GM18867 (cell line): ENCODE results near the gene NHEJ1.
A peak's percentile ranks its signal among the peaks of the same experiment; 100 is the strongest.

Source experiments
- ATAC-seq: cut with Tn5 transposase; IDR thresholded peaks from one replicate; pipeline ENCODE4 v1.9.1; 2021; ENCODE audit warnings: mild to moderate bottlenecking, moderate library complexity; ENCODE audit not compliant: unreplicated experiment

The NHEJ1 gene

DNA sequence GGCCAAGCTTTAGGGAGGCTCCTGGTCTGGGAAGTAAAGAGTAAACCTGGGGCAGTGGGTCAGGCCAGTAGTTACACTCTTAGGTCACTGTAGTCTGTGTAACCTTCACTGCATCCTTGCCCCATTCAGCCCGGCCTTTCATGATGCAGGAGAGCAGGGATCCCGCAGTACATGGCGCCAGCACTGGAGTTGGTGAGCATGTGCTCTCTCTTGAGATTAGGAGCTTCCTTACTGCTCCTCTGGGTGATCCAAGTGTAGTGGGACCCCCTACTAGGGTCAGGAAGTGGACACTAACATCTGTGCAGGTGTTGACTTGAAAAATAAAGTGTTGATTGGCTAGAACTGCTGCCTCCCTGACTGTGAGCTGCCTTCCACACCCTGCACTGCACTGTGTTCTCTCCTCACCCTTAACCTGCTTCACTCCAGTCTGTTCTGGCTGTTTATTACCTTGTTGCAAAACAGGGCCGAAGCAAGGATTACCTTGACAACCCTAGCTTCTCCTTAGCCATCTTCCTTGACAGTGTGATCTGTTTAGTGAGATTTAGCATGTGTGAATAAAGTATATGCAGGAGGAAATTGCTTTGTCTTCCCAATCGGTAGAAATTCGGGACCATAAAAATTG is 22.6 kb upstream of the NHEJ1 start:
- ATAC-seq, result no peak

DNA sequence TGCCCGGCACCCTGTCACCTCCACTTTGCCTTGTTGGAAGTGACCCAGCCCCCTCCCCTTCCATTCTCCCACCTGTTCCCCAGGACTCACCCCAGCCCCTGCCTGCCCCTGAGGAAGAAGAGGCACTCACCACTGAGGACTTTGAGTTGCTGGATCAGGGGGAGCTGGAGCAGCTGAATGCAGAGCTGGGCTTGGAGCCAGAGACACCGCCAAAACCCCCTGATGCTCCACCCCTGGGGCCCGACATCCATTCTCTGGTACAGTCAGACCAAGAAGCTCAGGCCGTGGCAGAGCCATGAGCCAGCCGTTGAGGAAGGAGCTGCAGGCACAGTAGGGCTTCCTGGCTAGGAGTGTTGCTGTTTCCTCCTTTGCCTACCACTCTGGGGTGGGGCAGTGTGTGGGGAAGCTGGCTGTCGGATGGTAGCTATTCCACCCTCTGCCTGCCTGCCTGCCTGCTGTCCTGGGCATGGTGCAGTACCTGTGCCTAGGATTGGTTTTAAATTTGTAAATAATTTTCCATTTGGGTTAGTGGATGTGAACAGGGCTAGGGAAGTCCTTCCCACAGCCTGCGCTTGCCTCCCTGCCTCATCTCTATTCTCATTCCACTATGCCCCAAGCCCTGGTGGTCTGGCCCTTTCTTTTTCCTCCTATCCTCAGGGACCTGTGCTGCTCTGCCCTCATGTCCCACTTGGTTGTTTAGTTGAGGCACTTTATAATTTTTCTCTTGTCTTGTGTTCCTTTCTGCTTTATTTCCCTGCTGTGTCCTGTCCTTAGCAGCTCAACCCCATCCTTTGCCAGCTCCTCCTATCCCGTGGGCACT is 21.9 kb upstream of the NHEJ1 start:
- no peak for ATAC-seq

DNA sequence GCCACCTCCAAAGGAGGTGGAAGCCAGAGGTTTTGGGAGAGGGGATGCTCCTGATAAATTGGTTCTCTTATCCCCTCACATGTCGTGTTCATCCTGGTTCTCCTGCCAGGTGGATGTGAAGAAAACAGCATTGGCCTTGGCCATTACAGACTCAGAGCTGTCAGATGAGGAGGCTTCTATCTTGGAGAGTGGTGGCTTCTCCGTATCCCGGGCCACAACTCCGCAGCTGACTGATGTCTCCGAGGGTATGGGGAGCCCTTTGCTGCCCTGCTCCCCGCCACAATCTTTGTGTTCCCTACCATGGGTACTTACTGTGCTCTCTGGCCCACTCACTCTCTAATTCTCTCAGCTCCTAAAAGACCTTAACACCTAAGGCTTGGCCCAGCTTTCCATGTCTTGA is 20.9 kb upstream of the NHEJ1 start:
- ATAC-seq, result no peak

DNA sequence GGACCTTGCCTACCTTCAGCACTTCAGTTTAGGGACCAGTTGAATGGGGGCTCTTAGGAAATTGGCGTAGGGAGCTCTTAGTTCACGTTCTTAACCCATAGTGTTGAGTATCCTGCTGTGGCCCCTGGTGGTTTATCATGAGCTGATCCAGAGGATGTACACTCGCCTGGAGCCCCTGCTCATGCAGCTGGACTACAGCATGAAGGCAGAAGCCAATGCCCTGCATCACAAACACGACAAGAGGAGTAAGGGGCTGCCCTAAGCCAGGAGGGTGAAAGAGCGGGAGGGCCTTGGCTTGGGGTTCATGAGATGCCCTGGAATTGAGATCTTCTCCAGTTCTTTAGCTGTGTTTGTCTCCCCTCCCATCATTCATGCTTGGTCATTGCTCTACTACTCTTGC is 20.3 kb upstream of the NHEJ1 start:
- no peak for ATAC-seq

DNA sequence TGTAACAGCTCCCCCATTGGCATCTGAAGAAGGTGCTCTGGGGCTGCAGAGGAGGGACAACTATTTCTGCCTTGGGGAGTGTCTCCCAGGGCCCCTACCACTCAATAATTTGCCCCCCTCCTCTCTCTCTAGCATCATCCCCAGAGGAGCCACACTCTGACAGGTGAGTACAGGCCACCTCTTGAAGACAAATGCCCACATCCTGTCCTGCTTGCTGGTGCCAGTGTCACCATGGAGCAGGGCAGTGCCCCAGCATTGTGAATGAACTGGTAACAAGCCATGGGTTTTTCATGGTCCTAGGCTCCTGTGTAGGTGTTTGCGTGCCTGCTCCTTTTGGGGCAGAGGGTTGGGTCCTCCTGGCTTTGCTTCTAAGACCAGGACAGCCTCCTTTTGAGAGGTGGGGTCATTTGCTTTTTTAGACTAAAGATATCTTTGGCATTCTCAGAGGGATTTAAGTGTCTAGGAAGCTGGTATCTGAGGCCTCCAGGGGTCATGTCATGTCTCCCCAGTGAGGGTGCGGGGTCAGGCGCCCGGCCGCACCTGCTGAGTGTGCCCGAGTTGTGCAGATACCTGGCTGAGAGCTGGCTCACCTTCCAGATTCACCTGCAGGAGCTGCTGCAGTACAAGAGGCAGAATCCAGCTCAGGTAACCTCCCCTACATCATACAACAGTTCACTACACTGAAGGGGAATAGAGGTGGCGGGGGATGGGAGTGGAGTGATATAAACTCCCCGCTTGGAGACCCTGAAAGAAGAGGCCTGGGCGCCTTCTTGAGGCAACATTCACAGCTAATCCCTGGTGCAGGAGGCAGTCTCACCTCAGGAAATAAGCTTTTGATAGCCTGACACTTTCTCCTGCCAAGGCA is 19.2 kb upstream of the NHEJ1 start:
- ATAC-seq, result no peak

DNA sequence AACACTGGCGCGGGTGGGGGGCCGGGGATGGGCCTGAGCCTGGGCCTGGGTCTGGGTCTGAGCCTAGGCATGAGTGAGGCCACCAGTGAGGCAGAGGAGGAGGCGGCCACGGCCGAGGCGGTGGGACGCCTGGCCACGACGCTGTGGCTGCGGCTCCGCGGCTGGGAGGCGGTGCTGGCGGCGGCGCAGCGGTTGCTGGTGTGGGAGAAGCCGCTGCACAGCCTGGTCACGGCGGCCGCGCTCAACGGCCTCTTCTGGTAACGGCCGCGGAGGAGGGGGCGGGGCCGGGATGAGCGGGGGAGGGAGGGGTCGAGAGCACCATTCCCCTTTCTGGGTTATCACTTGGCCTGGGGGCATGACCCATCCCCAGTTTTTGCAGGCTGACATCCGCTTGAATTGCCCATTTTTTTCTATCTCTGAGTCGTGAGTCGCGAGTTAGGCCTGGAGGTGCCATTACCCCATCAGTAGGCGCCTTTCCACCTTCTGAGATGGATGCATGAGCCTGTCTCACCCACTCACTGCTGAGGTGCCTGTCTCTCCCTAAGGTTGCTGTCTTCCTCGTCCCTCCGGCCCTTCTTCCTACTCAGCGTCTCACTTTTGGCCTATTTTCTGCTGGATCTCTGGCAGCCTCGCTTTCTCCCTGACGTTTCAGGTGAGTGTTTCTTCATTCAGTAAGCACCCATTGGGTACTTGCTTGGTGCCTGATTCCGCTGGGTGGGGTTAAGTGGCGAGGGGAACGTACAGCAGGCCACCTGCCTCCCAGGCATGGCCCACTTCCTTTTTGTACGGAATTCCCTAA is 18.0 kb upstream of the NHEJ1 start:
- peak; percentile 27 for ATAC-seq

DNA sequence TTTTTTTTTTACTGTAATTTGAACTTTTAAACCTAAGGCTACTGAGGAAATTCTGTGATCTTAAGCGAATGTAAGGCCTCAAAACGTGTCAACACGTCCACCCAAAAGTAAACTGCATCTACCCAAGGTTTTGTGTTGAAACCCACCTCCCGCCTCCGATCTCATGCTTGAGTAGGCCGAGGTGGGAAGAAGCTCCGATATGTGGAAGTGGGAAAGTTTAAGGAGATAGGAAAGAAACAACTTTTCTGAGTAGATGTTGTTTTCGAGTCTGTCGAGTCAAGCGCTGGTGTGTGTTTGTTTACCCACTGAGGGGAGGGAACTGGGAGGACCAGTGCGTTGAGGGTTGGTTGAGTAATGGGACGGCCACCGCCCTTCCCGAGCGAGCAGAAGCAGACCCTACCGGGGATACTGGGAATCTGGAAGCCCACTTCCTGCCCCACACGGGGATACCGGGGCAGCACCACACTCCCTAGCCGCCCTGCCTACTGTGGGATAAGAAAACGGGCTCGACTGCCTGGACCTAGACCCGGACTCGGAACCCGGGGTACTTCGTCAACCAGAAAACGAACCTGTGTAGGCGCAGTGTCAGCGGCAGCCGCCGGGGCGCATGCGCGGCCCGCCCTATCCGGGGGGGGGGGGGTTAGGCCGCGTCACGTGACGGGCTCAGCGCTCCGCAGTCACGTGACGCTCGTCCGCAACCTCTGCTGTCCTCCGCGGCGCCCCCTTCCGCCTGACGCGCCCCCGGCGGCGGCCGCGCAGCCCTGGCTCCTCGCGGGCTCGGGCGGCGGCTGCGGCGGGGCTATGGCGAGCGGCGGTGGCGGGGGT is 17.1 kb upstream of the NHEJ1 start, which contains the start of gene RETREG2:
TSS of gene RETREG2 (plus strand) at position 724 of the 825 bp plus-strand sequence. CDS start at position 802, 78 bp downstream.
- ATAC-seq, result peak; percentile 41

DNA sequence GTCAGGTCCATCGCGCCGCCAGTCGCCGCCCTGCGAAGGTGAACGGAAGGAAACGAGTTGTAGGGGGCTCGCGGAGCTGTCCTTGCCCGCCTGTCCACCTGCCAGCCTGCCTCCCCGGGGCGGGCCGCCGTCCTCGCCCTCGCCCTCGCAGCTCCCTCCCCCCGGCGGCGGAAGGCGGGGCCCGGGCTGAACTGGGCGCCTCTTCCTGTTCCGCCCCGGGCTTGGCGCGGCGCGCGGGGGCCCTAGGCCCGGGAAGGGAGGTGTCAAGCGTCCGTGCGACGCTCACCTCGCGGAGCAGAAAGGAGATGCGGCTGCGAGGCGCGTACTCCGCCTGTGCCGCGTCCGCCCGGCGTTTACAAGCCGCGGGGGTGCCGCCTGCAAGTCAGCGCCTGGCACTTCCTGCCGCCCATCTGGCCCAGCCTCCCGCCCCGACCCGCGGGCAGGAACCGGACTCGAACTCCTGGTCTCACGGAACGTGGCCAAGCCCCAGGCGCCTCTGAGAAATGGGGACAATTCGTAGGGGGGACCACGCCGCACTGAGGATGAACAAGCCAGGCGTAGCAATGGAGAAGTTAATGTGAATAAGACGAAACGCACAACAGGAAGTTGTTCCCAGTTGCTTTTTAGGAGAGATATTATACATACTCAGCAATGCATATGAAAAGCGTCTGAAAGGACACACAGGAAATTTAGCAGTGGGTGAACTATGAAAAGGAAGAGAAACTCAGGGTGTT is 16.4 kb upstream of the NHEJ1 start, which contains the start of gene CNPPD1:
TSS of gene CNPPD1 (minus strand) at position 108 of the 734 bp plus-strand sequence. CDS start at position 11, 97 bp downstream.
- peak; percentile 73 for ATAC-seq

DNA sequence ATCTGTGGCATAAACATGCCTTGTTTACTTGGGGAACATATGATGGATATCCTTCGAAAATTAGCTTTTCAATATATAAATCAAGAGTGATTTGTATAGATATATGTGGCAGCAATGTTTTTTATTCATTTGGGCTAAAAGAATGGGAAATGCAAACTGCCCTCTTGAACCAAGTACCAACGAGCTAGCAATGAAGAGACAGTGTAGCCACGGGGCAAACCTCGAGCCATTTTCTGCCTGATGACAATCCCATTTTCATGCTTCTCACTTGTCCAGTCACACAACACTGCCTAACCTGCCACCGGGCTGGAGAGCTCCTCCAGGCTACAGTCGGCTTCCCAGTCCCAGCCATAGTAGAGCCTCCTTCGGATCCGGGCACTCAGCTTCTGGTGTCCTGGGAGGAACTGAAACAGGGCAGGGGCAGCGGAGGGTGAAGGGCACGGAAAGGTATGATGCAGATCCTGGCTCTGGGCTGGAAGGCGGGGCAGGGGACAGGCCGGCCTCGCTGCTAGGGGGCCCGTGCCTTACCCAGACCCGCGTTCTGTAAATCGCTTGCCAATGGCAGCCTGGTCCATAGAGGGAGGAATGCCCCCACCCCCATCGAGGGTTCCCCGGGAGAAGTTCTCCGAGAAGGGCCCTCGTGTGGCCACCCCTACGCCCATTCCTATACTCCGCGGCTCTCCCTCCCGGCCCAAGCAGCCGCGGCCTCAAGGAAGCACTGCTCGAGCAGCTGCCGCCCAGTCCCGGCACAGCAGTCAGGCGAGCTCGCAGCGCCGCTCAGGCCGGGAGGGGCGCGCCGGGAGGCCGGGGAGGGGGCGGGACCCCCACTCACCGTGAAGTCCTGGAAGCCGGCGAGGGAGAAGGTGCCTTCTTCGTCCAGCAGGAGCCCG is 15.6 kb upstream of the NHEJ1 start:
- ATAC-seq, result peak; percentile 27

DNA sequence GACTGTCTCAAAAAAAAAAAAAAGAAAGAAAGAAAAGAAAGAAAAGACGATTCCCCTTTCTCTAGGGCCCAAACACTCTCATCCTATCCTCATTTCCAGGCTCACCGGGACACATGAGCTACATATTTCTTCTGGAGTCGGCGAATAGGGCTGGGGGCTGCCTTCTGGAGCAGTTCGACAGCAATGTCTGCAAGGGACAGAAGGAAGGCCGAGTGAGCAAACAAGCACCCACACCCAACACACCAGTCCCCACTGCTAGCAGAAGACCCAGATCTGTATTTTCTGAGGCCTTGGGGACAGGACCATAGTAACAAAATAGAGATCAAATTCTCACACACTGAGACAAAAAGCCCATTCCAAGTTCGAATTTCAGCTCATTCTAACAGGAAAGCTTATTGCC is 14.9 kb upstream of the NHEJ1 start:
- ATAC-seq, result no peak

DNA sequence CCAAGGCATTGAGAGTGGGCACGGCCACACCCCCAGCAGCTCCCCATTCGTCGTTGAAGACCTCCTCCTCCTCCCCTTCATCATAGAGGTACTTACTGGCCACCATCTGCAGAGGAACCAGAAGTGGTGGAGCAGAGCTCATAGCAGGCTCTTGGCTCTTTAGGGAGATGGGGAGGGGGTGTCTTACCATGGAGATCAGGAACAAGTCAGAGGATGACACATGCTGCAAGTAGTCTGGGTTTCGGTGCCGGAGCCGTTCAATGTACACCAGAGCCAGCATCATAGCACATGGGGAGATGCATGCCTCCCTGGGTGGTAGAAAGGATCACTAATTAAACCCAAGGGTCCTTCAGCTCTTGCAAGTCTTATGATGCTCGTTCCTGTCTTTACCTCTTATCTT is 14.2 kb upstream of the NHEJ1 start:
- ATAC-seq, result no peak

DNA sequence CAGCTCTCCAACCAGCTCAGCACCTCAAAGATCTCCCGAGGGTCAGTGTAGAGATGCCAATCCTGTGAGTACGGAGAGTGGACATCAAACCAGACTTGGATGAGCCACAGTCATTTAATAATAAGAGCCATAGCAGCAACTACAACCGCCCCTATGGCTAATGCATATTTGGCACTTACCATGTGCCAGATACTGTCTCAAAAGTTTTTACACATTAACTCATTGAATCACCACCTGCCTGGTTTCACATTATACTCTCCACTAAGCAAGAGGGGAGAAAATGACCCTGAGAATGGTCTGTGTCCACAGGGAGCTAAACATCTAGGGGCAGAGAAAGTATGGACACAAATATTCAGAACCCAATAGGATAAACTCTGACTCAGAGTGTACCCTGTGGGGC is 13.5 kb upstream of the NHEJ1 start:
- ATAC-seq, result no peak

DNA sequence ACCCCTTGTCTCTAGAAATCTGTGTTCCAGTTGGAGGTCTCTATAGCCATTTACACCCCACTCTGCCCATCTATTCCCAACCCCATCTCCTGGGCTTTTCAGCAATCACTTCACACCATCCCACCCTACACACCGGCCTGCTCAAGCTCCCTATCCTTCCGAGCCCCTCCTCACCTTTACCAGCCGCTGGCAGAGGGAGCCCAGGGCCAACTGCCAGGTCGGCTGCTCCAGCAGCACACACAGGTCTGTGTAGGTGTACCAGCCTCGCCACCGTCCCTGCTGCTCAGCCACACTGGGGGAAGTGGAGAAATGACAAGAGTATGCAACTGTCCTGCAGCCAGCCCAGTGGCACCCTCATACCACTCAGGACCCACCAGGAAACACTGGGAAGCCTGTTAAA is 12.6 kb upstream of the NHEJ1 start:
- ATAC-seq, result no peak

DNA sequence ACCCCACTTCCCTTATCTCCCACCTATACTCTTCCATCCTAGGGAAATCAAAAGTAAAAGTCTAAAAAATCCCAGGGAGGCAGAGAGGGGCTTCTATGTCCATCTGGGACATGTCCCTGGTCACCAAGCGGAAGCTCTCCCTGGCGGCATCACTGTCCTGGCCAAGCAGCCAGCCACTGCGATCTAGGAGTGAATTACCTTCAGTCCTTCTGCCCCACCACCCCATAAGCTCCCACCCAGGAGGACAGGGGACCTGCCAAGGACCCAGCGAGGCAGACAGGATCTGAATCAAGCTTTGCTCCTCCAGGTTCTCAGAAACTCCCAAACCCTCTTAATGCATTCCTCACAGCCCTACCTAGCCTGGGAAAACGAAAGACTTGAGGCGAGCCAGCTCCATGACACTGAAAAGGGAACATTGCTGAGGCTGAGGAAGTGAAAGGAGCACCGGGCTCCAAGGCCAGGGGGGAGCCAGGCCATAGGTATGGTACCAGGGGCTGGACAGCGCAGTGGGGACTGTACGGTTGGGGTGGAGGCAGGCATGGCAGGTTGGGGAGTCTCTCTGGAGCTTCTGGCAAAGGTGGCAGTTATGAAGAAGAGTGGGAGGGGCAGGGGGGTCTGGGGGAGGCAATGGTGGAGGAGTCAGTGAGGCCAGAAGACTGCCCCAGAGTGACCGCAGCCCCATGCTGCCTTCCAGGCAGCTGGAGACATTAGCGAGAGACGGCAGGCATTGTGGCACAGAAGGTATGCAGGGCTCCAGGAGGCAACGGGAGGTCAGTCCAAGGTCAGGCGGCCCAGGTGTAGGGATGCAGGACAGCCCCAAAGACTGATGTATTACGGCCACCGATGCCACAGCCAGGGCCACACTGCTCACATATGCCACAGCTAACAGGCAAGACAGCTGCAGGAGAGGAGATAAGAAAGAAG is 11.9 kb upstream of the NHEJ1 start:
- no peak for ATAC-seq

DNA sequence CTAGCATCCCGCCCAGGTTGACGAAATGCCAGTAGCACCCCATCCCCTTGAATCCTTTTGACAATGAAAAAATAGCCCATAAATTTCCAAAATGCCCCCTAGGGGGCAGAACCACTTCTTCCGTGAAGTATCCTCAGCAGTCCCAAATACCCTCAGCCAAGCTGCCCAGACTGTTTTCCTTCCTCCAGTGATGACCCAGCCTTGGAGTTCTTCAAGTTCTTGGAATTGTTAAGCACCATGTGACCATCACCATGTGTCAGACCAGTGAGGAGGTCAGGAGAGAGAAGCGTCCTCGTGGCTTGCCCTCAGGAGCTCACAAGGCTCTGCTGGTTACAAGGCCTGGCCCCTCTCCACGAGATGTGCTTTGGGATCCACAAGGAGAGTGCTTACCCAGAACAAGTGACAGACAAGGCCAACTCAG is 10.6 kb upstream of the NHEJ1 start:
- ATAC-seq, result no peak

DNA sequence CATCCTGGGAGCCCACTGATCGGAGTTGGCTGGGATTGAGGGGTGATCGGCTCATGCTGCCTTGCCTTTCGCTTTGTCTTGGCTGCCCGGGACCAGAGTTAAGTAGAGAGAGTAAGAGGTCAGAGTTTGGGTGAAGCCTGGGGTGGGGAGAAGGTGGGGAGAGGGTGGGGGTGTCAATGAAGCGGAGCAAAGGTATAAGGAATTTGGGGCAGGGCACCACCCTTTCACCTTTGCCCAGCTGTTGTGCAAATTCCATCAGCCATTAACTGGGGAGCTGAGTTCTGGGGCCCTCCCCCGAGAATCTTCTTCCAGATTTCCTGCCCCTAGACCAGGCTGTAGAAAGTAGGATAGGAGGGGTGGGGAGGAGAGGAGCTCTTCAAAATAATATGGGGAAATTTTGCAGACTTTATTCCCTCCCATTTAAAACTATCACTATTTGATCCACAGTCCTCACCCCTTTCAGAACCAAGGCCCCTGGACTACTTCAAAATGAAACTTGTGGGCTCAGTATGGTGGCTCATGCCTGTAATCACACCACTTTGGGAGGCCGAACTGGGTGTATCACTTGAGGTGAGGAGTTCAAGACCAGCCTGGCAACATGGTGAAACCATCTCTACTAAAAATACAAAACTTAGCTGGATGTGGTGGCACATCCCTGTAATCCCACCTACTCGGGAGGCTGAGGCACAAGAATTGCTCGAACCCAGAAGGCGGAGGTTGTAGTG is 9.5 kb upstream of the NHEJ1 start, which contains the start of gene SLC23A3:
TSS of gene SLC23A3 (minus strand) at position 100 of the 725 bp plus-strand sequence. CDS start at position 55, 45 bp downstream.
- ATAC-seq, result no peak
